GM12872 (cell line): ENCODE data around the gene NEDD9.

Experiments used
- TF ChIP-seq, protein P1 (sequence below): IDR thresholded peaks from 3 replicates; pipeline ENCODE4 v1.5.1; 2011; ENCODE audit warnings: low read depth, mild to moderate bottlenecking, low read length, moderate library complexity; ENCODE audit not compliant: insufficient read depth

NEDD9 gene, protein sequence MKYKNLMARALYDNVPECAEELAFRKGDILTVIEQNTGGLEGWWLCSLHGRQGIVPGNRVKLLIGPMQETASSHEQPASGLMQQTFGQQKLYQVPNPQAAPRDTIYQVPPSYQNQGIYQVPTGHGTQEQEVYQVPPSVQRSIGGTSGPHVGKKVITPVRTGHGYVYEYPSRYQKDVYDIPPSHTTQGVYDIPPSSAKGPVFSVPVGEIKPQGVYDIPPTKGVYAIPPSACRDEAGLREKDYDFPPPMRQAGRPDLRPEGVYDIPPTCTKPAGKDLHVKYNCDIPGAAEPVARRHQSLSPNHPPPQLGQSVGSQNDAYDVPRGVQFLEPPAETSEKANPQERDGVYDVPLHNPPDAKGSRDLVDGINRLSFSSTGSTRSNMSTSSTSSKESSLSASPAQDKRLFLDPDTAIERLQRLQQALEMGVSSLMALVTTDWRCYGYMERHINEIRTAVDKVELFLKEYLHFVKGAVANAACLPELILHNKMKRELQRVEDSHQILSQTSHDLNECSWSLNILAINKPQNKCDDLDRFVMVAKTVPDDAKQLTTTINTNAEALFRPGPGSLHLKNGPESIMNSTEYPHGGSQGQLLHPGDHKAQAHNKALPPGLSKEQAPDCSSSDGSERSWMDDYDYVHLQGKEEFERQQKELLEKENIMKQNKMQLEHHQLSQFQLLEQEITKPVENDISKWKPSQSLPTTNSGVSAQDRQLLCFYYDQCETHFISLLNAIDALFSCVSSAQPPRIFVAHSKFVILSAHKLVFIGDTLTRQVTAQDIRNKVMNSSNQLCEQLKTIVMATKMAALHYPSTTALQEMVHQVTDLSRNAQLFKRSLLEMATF

DNA sequence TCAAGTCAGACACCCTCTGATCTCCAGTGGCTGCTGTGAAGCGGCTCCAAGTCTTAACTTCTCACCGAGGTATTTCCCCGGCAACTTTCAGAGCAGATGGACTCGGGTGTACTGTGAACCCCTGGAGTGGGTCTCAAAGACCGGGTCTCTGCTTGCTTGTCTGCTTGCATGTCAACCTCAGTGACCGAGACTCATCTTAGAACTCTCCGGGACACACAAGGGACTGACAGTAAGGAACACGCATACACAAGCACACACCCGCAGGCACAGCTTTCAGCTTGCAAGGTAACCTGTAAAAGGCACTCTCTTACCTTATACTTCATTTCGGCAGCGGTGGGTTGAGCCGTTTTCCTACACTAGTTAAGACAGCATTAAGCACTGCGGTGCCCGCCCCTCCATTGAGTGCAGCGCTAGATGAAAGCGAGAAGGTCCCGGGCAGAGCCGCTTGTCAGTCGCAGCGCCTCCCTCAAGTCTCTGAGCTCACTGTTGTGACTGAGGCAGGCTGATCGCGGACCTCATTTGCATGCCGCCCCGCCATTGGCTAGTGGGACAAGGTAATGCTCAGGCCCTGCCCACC, at the start of gene NEDD9:
TSS of gene NEDD9 (minus strand) at position 476 of the 577 bp plus-strand sequence. CDS start at position 323, 153 bp downstream.
- TF ChIP-seq, protein P1, sequence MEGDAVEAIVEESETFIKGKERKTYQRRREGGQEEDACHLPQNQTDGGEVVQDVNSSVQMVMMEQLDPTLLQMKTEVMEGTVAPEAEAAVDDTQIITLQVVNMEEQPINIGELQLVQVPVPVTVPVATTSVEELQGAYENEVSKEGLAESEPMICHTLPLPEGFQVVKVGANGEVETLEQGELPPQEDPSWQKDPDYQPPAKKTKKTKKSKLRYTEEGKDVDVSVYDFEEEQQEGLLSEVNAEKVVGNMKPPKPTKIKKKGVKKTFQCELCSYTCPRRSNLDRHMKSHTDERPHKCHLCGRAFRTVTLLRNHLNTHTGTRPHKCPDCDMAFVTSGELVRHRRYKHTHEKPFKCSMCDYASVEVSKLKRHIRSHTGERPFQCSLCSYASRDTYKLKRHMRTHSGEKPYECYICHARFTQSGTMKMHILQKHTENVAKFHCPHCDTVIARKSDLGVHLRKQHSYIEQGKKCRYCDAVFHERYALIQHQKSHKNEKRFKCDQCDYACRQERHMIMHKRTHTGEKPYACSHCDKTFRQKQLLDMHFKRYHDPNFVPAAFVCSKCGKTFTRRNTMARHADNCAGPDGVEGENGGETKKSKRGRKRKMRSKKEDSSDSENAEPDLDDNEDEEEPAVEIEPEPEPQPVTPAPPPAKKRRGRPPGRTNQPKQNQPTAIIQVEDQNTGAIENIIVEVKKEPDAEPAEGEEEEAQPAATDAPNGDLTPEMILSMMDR: no peak

DNA sequence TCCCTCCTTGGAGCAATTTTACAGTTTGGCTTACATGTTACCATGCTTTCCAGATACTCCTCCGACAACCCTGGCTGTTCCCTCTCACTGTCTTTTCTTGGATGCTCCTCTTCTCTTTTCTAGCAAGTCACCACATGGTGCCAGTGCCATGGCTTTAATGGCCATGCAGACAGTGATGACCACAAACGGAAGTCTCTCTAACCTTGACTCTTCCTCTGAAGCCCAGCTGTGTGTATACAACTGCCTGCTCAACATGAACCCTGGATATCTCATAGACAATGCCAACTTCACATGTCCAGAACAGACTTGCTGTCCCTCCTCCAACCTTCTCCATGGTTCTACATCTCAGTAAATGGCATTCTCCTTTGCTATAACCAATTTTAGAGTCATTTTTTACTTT, 49.8 kb upstream of the NEDD9 start:
- TF ChIP-seq, protein P1: no peak

DNA sequence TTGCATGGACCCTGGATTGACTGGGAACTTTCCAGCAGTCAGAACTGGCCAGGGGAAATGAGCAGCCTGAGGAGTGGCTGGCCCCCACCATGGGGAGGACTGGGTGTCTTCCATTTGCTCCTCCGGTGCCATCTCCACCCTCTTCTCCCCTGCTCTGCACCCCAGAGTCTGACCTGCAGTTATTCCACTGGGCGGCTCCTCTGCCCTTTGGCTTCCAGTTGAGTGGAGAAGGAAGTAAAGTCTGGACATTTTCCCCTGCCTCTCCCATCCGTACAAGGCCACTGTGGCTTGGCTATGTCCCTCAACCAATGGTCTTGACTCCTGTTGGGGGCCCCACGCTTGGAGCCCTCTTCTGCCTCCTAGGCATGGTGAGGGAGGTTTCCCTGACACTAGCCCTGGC, 47.9 kb upstream of the NEDD9 start:
- TF ChIP-seq, protein P1: no peak

DNA sequence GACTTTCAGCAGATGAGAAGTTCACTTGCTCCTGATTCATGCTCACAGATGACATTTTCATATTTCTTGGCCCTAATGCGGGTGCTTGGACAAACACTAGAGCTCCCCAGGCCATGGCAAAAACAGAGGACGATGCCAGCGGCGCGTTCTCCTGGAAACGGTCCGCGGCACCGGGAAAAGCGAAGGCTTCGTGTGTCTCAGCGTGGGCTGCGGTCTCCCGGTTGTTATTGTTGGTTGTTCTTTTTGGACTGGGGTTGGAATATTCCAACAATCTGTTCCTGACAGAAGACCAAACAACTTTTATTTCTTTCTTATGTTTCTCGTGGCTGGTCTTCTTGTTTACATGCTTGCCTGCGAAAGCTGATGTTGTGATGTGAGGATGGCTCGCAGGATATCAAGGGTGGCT, 46.8 kb upstream of the NEDD9 start:
- TF ChIP-seq, protein P1: no peak

DNA sequence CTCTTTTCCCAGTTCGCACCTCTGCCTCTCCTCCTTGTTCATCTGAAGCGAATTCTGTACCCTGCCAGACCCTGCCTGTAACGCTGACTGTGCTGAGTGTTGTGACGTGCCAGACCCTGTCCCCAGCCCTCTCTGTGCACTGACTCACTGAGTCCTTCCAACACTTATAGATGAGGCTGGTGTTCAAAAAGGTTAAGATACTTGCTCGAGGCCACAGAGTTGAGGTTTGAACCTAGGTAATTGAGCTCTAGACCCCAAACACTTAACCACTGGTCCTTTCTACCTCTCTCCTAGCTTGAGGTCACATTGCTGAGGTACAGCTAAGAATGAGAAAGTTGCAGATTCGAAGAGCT, 45.7 kb upstream of the NEDD9 start:
- TF ChIP-seq, protein P1: no peak

DNA sequence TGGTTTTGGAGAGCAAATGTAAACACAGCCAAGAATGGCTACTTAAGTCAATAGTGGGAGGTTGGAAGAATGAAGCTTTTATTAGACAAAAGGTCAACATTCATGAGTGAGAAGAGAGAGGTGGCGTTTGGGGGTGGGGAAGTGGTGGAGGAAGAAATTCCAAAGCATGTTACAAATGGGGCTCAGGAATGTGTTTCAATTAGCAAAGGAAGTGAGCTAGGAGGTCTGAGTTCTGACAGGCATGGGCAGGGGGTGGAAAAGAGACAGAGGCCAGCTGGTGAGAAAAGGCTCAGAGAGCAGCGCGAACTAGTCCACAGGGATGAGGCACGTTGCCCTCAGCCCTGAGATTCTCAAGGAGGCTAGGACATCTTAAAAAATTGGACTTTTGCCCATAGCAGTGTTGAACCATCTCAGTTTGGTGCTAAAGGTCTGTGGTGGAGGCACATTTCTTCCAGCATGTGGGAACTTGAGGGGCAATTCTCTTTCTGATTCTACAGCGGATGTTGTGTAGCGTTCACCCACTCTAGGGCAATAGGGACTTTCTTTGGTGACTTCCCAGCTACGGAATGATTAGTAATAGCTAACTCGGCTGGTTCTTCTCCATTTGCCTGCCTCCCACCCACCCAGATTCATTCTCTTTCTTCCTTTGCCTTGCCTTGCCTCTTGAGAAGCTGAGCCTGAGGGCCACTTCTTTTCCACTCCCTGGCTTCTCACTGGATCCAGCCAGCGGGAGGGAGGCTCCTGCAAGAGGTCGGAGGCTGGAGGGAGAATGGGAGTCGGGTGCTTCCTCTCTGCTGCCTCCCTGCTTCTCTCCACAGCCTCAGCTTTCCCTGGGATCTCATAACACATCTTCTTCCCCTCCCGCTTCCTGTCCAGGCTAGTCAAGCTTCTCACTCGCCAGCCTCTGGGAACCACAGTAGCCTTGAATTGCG, 45.1 kb upstream of the NEDD9 start:
- TF ChIP-seq, protein P1: no peak
